ENCODE results near the gene TIMD4.
"Not testable (repeated sequence)": the region's sequence is repeated elsewhere in the genome, so short reads cannot be mapped to it uniquely, and the experiment has no call there.

The TIMD4 gene

DNA sequence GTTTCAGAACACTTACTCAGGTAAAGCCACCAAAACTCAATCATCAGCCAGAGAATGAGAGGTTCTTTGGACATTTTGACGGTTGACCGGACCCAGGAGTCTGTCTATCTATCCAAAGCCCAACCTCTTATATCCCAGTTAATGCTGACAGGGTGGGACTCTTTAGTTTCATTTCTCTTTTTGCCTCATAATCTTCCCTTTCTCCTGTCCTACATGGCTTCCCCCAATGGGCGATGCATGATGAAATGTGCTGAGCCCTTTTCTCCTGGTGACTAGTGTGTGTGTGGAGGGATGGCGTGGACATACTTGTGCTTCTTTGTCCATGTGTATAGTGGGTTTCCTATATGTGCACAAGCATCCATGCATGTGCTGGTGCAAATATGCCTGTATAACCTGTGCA is at the start of gene TIMD4:
TSS of gene TIMD4 (minus strand) at position 102 of the 400 bp plus-strand sequence. CDS start at position 74, 28 bp downstream.
- DNase-seq, result no peak

DNA sequence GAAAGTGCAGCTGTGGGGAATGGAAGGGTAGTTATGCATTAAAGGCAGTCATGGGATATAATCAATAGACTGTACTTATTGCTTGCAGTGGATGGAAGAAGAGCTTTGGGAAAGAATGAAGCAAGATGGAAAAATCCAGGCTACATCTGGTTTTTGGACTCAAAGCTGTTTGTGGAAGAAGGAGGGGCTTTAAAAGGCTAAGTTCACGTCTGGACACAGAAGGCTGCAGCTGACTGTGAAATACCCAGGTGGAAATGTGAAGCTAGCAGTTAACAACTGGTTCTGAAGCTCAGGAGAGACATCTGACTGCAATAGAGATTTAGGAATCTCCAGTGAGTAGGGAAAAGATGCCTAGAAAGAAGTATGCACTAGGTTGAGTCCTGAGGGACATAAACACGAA is 43.2 kb upstream of the TIMD4 start:
- no peak for DNase-seq

DNA sequence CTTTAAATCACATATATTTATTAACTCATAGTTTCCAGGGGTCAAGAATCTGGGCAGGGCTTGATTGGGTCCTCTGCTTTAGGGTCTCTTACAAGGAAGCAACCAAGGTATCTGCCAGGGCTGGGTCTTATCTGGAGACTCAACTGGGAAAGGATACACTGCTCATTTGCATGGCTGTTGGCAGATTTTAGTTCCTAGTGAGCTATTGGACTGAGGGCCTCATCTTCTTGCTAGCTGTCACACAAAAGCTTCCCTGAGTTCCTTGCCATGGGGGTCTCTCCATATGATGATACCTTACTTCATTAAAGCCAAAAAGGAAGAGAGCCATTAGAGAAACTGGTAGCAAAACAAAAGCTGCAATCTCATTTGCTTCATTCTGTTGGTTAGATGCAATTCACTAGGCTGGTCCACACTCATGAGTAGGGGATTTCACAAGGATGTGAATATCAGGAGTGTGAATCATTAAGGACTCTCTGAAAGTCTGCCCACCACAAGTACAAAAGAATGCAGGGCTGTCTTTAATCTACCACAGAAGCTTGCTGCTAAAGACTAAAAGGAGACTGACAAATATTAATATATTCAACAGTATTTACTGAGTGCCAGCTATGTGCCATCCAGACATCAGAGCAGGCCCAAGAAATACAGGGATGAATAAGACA is 42.0 kb upstream of the TIMD4 start:
- no peak for DNase-seq

DNA sequence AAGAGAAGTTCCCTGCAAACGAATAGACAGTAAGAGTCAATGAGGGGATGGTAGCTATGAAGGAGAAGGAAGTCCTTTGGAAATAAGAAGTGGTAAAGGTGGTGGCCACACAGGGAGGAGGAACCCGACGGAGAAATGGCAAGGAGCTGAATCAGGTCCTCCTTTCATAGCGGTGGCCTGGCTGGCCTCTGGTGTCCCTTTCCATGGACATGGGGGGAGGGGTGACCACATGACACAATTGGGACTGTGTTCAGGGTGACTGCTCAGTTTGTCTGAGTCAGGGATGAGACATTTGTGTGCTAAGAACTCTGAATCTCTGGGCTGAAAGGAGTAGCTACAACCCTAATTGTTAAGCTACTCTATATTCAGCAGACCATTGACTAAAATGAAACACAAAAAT is 28.7 kb upstream of the TIMD4 start:
- DNase-seq, result no peak

DNA sequence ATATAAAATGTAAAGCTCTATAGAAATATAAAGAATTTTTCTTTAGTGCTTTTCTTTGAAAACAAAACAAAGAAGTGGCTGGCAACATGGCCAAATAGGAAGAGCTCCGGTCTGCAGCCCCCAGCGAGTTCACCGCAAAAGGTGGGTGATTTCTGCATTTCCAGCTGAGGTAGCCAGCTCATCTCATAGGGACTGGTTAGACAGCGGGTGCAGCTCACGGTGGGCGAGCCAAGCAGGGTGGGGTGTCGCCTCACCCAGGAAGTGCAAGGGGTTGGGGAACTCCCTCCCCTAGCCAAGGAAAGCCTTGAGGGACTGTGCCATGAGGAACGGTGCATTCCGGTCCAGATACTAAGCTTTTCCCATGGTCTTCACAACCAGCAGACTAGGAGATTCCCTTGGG is 21.0 kb upstream of the TIMD4 start:
- no peak for DNase-seq

DNA sequence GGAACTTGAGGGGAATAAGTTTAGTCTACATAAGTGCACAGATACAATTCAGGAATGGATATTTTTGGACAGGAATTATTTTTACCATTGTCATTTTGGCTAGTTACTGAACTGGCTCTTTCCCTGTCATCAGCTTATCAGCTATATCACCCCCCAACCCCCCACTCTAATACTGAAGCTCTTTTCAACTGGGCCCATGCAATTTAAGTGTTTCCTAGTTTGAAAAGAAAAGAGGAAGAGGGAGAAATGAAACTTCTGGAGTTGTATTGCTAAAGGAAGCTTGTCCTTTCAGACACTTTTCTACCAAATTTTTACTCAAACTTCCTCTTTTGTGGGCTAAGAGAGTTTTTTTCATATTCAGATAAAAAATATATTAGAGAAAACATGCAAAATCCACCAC is 18.5 kb upstream of the TIMD4 start:
- no peak for DNase-seq

DNA sequence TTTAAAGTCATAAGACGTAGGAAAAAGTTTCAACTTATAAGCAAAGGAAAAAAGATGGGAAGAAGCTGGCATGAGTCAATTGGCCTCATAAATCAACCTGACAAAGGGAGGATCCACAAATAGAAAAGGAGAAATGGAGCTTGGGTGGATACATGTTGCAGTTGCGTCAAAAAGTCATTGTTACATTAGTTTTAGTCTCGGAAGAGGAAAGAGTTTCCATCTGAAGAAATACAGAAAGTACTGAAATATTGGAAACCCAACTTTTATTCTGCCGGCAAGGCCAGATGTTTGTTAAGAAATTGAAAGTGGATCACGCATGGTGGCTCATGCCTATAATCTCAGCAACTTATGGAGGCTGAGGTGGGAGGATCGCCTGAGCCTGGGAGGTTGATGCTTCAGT is 11.3 kb upstream of the TIMD4 start:
- DNase-seq, result no peak

DNA sequence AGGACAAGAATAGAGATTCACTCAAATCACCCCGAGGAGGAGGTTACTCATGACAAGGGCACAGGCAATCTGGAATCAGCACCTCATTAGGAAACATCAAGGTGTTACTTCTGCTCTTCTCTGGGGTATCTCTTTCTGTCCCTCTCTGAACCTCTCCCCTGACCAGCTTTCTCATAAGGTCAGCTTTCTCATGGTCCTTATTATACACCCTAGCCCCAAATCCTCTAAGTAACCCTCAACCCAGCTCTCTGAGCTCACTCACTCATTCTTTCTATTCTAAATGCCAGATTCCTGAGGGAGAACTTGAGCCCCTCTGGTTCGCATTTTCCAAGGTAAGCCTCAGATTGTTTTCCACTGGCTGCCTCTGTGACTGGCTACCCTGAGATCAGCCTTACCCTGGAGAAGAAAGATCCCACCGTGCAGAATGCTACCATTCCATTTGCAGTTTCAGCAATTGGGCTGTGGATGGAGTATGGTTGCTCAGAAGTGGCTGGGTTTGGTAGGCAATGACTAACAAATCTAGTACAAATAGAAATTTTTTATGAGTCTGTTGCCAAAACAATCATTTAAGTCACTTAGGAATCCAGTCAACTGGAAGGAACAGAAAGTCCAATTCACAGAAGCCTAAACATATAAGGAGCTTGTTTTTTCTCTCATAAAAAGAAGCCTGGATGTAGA is 9.0 kb upstream of the TIMD4 start:
- DNase-seq, result no peak

DNA sequence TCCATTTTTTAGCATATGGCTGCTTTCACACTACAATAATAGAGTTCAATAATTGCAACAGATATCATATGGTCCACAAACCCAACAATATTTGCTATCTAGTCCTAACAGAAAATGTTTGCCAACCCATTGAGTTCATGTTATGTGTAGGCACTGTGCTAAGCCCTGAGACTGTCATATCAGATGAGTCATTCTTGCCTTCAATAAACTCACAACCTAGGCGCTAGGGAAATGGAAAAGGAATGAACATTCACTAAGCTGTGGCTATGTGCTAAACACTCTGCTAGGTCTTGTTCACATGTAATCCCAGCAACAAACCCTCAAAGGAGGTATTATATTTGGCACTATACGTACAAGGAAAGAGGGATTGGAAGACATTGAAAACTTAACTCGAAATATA is 8.4 kb upstream of the TIMD4 start:
- DNase-seq, result no peak

DNA sequence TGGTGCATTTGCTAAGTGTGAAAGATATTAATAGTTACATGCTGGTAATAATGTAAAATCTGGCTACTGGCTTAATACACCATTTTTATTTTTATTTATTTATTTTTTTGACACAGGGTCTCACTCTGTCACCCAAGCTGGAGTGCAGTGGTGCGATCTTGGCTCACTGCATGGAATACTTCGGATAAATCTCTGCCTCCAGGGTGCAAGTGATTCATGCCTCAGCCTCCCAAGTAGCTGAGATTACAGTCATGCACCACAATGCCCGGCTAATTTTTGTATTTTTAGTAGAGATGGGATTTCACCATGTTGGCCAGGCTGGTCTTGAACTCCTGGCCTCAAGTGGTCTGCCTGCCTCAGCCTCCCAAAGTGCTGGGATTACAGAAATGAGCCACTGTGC is 4.4 kb upstream of the TIMD4 start:
- DNase-seq, result not testable (repeated sequence)

DNA sequence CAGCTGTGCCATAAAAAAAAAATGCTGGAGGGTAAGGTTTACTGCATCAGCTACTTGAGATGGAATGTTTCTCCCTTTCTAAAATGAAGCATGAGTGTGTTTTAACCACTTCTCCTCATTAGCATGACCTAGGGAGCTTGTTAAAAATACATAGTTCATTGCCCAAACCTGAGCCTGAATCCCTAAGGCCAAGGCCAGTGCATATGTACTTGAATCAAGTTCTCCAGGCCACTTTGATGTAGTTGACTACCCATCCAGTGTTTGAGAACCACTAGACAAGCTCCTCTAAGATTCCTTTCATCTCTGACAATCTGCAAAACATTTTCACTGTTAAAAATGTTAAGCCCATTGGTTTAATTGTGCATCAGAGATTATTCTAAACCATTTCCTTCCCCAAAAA is 6.7 kb downstream of the TIMD4 start:
- DNase-seq, result no peak

DNA sequence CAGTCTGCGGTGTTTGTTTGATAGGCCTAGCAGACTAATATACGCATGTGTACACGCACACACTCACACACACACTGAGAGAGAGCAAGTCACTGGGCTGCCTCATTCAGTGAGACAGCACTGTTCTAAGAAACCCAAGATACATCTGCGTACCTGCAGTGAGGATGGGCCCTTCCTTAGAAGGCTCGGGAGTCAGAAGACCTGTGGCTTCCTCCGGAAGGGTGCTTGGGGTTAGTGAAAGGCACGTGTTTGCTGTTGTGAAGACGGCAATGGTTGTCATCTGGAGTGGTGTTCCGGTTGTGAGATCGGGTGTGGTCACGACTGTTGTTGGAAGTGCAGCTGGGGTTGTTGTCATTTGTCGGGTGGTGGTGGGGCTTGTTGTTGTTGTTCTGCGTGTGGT is 11.7 kb downstream of the TIMD4 start:
- DNase-seq, result peak; percentile 17

DNA sequence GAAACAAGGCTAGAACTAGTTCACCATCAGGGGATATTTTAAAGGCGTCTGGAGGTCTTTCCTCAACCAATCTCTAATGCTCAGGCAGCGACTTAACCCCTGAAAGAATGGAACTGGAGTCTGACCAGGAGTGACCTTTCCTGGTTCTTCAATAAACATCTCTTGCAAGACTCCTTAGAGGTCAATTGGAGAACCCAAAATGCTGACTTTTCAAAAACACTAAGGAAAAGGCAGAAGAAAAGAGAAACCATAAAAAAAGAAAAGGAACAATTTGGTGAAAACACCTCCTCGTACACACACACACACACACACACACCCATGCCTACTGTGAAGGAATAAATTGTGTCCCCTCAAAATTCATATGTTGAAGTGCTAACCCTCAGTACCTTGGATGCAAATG is 12.3 kb downstream of the TIMD4 start:
- DNase-seq, result no peak

DNA sequence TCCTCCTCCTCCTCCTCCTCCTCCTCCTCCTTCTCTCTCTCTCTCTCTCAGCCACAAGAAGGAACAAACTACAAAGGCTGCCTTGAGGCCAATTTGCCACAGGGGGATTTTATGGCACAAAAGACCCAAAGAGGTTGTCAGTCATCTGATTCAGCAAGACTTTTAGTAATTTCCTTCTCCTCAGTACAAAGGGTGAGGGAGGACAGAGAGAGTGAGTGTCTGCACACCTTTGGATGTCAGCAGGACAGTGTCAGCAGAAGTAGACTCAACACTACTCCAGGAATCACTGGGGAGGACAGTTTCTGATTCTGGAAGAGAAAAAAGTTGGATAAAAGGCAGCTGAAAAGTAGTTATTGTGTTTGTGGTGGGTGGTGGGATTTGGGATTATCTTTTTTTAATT is 13.6 kb downstream of the TIMD4 start:
- DNase-seq, result no peak

DNA sequence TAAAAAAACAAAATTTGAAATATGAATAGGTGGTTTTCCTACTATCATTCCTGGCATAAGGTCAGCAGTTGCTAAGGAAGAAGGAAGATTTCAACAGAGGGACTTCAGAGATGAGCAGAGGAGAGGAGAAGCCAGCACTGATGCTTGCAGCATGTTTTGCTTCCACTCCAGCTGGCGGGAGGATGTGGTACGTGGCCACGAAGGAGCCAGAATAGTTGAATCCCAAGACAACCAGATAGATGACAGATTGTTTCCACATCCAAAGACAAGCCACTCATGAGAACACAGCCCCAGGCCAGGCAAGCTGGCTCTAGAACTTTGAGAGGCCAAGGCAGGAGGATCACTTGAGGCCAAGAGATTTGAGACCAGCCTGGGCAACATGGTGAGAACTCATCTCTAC is 15.1 kb downstream of the TIMD4 start:
- no peak for DNase-seq

DNA sequence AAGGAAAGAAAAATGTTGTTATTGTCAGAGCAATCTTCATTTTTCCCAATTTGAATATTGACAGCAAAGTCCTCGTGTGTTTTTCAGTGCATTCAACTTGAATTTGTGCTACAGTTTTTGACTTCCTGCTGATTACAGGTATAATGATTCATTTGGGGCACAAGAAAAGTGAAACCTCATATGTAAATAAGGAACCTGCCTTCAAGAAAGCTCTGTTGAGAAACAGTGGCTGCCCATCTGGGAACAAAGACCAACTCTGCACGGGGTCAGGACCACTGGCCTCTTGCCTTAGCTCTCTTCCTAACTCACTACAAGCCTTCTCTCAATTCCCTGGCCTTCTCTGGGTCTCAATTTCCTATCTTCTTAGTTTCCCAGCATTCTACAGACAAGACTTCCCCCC is 21.0 kb downstream of the TIMD4 start:
- no peak for DNase-seq

DNA sequence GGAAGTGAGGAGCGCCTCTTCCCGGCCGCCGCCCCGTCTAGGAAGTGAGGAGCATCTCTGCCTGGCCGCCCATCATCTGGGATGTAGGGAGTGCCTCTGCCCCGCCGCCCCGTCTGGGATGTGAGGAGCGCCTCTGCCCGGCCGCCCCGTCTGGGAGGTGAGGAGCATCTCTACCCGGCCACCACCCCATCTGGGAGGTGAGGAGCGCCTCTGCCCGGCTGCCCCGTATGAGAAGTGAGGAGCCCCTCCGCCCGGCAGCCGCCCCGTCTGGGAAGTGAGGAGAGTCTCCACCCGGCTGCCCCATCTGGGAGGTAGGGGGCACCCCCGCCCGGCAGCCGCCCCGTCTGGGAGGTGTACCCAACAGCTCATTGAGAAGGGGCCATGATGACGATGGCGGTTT is 22.6 kb downstream of the TIMD4 start:
- not testable (repeated sequence) for DNase-seq

DNA sequence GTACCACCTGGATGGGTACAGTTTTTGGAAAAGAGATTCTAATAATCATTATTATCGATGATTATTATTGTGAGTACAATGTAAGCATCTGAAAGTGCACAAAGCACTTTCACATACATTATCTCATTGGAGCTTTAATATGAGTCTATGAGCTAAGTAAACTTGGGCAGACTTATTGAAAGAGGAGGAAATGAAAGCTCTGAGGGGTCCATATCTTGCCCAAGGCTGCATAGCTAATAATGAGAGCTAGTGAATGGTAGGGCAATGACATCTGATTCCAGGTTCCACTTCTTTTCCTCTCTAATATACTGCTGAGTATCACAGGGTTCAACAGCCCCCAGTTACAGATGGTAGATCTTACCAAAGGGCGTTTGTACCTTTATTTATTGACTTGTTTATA is 26.1 kb downstream of the TIMD4 start:
- DNase-seq, result no peak

DNA sequence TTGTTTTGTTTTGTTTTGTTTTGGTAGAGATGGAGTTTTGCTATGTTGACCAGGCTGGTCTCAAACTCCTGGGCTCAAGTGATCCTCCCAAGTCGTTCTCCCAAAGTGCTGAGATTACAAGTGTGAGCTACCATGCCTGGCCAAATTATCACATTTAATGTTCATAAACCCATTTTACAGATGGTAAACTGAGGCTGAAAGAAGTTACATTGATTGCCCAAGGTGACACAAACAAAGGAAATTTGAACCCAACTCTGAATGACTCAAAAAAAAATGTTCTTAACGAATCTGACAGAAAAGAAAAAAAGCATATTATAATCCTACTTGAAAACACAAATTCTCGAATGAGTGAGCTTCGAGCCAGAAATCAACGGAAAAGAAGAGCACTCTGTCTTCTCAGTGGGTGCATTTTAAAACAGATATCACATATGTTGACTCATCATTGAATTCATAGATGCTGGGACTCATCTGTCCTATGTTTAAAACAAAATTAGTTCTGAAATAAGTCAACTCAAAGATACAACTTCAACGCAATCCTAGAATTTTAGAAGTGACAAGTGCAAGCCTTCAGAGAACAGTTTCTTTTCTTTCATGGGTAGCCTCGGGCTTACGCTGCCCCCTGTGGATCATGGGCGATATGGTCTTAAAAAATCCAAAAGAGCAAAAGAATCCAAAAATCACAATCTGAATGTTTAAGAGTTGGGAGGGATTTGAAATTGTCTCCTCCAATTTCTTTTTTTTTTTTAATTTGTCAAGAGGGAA is 28.4 kb downstream of the TIMD4 start:
- peak; percentile 61 for DNase-seq

DNA sequence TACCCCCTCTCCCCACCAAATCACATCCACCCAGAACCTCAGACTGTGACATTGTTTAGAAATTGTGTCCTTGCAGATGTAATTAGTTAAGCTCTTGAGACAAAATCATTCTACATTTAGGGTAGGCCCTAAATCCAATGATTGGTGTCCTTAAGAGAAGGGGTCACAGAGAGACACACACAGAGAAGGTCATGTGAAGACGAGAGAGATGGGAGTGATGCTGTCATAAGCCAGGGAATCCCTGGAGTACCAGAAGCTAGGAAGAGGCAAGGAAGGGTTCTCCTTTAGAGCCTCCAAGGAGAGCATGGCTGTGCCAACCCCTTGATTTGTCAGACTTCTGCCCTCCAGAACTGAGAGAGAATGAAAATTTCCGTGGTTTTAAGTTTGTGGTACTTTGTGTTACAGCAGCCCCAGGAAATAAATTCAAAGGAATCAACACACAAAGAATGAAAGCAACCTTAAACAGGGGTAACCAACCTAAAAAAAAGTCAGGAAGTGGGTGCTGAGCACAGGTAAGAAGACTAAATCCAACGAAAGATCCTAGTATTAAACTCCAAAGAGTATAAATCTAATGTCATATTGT is 33.6 kb downstream of the TIMD4 start:
- no peak for DNase-seq

DNA sequence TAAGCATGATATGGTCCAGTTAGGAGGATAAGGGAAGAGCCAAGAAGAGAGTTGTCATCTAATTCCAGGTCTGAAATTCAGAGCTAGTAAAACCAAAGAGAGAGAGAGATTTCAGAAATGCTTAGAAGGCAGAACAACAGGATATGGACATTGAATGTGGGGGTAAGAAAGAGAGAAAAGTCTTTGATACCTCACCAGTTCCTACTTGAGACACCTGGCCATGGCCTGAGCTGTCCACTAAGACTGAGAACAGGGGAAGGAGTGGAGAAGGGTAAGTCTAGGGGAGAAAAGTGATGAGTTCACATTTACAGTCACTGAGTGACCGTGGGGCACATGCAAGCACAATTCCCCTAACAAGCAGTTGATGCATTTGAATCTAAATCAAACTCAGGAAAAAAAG is 35.5 kb downstream of the TIMD4 start:
- DNase-seq, result no peak

DNA sequence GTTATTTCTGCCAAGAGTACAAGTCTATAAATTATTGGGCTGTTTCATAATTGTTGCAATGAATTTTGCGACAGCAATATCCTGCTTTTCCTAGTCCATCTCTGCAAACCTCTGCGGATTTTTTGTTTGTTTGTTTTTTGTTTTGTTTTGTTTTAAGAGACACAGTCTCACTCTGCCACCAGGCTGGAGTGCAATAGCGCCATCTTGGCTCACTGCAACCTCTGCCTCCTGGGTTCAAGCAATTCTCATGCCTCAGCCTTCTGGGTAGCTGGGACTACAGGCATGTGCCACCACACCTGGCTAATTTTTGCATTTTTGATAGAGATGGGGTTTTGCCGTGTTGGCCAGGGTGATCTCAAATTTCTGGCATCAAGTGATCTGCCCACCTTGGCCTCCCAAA is 37.3 kb downstream of the TIMD4 start:
- not testable (repeated sequence) for DNase-seq

DNA sequence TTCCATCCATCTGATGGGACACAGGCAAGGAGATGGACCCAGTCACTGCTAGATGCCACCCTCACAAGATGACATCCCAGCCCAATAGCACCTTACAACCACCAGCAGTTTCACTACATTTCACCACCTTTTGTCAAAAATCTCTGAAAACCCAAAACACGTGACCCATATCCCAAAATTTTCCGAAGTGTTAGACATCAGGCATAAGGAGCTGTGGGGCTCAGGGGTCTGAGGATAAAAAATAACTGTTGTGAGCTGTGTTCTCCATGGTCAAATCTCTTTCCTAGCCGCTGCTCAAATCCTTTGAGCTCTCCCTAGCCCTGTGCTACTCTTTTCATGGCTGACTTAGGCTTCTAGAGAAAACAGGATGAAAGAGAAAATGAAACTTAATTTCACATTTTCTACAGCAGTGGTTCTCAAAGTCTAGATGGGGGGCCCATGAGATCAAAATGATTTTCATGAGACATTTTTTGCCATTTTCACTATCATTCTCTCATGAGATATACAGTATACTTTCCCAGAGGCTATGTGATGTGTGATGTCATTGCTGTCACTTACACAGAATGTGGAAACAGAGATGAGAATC is 40.7 kb downstream of the TIMD4 start:
- DNase-seq, result no peak

All from CD4-positive, alpha-beta T cell treated with Interleukin-12 subunit alpha and Interleukin-12 subunit beta, for 1 hour (primary cell).